Endometrial microvascular endothelial cells (primary cell): Measurements from ENCODE around the gene ZFP30. TPM values are rescaled to one million over a fixed set of nuclear protein-coding genes. Genes with fewer than 3 reads are reported as not detected.

ENCODE experiments used
- in situ Hi-C: cut with HindIII; loops from 2 replicates; pipeline ENCODE4 v1.10.0; 2017; ENCODE audit warnings: low sequenced_read_pairs, low pct_unique_long_range_greater_than_20kb; ENCODE audit errors: inconsistent ontology term
- total RNA-seq: library from RNA; depleted of rRNA; stranded (reverse); fragments of >200 nt; gene quantifications from one replicate; pipeline ENCODE4 v1.2.3, GENCODE V29; 2015; ENCODE audit errors: inconsistent ontology term

ZFP30 gene
- total RNA-seq, 1 donor from 2014 or later = 4.9 TPM

- in situ Hi-C loops = no loop called here
Observed at GRCh38 chr19:37572203-37572602, 83.1 kb downstream of the ZFP30 start.

GRCh38 chr19:37565370-37565669 is 89.9 kb downstream of the ZFP30 start:
- in situ Hi-C loops = no loop called here

GRCh38 chr19:37564624-37565369 is 90.5 kb downstream of the ZFP30 start:
- in situ Hi-C loops = no loop called here

Other genes starting within 250 kb of the ZFP30 start
- gene ZNF569, start 188.0 kb downstream of the ZFP30 start, total RNA-seq = 4.4 TPM
- gene ZNF570, start 186.1 kb downstream of the ZFP30 start, total RNA-seq = 1.2 TPM
- gene ZNF793, start 148.5 kb downstream of the ZFP30 start, total RNA-seq = not detected
- gene ZNF571, start 60.7 kb downstream of the ZFP30 start, total RNA-seq = 0.84 TPM
- not detected for gene ZNF540, start 60.6 kb downstream of the ZFP30 start, total RNA-seq
- 1.7 TPM for gene ZNF607, start 64.3 kb upstream of the ZFP30 start, total RNA-seq
- 1.8 TPM for gene ZNF573, start 124.1 kb upstream of the ZFP30 start, total RNA-seq